Islet of Langerhans (tissue), 1 donor: Measurements from ENCODE around the gene WASF2.
"Not testable (repeated sequence)": the region's sequence is repeated elsewhere in the genome, so short reads cannot be mapped to it uniquely, and the experiment has no call there.

Source experiments
- FAIRE-seq: peaks from one replicate; lab custom pipeline; 2011; peaks lifted over from hg19 to GRCh38; lab: Jason Lieb, UNC

The WASF2 gene

DNA sequence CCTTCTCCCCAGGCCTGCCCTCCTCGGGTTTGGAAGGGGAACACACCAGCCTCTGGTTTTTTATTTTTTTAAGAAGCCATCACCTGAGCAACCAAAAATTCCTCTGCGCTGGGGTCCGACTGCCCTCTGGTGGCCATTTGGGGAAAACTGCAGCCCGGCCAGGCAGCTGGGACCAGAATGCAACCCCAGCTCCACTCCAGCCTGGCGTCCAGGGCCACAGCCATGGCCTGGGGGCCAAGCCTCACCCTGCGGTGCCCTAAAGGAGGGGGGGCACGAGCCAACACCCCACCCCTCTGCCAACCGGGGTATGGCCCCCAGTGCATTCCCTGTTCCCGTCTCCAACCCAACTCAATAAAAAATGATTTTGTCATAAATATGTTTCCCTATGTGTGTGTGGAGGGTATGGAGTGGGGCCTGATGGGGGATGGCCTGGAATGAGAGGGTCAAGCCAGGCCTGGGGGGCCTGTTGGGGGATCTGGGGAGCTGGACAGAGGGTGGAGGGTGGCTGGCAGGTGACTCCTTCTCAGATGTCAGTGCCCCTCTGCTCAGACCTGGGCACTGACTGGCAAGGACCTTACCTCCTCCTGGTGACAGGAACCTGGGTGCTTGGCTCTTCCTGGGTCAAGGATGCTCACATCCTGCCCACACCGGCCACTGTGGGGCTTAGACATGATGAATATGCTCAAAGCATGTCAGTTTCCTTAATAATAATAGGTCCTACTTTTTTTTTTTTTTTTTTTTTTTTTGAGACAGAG, 94.3 kb downstream of the WASF2 start:
- FAIRE-seq: no peak

DNA sequence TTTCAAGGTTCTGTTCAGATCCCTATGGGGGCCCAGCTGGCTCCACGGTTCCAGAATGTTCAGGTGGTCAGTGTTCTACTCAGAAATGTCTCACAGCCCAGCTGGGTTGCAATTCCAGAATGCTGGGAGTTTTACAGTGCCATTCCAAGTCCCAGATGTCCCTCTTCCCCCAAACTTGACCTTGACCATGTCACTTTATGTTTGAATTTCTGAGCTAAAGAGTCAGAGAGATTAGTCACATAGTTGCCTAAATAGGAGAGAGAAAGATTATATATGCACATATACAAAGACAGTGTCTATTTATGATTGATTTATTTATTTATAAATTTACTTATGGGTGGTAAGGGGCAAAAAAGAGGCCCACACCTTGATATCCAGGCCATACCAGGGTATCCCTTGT, 95.0 kb downstream of the WASF2 start:
- FAIRE-seq: no peak

DNA sequence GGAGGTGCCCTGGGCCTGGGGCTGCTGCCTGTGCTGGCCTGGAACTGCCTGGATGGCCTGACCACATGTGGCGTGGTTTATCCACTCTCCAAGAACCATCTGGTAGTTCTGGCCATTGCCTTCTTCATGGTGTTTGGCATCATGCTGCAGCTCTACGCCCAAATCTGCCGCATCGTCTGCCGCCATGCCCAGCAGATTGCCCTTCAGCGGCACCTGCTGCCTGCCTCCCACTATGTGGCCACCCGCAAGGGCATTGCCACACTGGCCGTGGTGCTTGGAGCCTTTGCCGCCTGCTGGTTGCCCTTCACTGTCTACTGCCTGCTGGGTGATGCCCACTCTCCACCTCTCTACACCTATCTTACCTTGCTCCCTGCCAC, 95.7 kb downstream of the WASF2 start:
- no peak for FAIRE-seq

DNA sequence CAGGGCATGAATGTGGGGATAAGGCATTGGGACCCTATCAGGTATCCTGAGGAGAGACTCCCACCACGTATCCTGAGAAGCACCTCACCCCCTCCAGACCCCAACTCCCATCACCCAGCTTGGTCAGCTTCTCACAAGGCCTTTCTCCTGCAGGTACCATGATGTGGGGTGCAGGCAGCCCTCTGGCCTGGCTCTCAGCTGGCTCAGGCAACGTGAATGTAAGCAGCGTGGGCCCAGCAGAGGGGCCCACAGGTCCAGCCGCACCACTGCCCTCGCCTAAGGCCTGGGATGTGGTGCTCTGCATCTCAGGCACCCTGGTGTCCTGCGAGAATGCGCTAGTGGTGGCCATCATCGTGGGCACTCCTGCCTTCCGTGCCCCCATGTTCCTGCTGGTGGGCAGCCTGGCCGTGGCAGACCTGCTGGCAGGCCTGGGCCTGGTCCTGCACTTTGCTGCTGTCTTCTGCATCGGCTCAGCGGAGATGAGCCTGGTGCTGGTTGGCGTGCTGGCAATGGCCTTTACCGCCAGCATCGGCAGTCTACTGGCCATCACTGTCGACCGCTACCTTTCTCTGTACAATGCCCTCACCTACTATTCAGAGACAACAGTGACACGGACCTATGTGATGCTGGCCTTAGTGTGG, 96.2 kb downstream of the WASF2 start:
- FAIRE-seq: no peak

DNA sequence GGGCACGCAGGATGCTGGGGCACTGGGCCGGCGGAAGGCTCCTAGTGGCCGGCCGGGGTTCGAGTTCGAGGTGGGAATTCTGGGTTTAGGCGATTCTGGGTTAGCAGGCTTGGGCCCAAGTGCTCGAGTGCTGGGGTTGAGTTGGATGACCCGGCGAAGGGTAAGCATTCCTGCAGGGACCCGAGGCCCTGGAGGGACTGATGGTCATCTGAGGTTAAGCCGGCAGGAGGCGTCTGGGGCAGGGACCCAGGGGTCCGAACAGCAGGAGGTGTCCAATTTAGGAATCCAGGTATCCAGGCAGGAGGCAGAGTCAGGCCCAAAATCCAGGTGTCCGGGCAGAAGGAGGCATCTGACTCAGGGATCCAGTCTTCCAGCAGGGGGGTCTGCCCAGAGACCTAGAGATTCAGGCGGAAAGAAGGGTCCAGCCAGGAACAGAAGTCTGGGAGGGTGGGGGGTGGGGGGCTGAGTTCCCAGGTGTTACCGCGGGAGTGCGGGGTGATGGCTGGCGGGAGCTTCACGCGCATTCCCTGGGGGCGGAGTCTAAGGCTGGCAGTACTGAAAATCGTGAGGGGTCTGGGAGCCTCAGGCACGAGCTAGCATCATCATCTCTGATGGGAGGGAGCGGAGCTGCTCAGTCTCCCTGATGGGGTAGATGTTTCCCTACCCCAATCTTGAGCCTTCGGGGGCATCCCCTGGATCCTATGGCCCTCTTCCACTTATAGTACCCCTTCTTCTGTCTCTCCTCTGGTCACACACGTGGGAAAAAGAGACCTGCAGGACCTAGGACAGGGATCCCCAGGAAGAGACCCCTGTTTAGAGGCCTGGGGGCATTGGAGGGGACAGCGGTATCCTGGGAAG, 97.0 kb downstream of the WASF2 start:
- FAIRE-seq: no peak

DNA sequence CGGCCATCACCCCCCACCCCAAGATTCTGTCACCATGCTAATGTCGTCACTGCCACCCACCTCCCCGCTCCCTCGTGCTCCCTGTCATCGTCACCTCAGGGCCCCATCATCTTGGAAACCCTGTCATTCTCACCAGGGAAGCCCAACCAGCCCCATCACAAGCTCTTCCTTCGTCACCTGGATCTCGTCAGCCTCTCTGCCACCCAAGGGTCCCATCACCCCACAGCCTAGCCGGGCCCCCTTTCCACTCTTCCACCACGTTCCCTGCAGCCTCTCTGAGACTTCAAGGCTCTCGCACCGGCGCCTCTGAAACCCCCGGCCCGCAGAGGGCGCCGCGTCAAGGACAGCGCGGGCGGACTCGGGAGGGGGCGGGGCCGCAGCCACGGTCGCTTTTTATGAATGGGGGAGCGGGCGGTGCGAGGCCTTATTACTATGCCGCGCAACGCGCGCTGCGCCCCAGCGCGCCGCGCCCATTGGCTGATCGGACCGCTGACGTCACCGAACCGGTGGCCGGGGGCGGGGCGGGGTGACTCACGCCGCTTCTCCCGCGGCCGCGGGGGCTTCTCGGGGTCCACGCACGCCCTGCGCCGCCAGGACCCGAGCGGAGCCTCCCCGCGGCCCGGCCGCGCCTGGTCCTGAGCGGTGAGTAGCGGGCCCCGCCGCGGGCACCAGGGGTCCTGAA, 97.7 kb downstream of the WASF2 start, which contains the start of gene GPR3:
Gene GPR3, plus strand, starts transcription at position 527 of the 682 bp plus-strand sequence. CDS start 1,177 bp downstream, outside the sequence.
- FAIRE-seq: no peak

DNA sequence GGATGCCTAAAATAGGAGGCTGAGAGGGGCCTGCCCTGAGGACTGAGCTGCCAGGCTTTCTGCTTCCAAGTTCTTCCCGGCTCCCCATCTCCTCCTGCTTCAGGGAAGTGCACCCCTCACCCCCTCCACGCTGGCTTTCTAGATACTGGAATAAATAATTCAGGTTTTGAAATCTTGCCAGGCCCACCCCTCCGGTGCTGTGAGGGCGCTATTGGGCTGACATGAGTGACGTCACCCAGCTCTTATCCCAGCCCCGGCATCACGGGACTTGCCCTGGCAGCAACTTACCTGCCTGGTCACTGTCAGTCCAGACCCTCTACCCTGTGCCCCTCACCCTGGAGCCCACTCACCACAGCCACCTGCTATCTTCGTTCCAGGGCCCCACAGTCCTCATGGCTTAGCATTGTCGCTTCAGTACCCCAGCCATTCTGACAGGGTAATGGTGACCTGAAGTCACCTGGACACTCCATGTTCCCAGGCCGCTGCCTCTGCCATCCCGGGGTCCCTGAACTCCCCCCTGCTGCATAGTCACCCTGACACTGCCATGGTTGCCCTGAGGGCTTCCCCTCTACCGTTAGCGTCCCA, 98.4 kb downstream of the WASF2 start:
- FAIRE-seq: no peak

DNA sequence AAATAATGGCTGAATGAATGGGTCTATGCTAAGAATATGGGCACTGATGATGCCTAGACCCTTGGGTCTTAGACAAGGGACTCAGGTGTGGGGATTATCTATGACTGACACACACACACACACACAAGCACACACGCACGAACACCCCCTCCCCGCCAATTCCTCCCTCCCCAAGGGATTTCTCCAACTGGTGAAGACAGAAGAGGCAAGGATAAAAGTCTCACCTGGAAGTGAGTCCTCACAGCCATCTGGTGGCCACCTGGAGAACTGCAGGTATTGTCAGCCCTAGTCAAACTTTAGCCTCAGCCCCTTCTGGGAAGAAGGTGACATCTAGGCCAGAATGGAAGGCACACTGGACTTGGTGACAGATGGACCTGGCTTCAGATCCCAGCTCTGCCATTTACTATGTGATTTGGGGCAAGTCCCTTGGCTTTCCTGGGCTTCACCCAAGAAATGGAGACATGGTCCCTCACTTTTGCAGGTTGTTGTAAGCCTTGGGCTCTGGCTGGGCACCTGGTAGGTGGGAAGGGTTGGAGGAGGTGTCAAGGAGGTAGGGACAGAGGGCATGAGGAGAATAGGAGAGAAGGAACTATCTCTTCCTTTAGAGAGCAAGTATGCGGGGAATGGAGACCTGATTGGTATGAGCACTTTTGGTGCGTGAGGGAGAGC, 101.5 kb downstream of the WASF2 start:
- FAIRE-seq: no peak

DNA sequence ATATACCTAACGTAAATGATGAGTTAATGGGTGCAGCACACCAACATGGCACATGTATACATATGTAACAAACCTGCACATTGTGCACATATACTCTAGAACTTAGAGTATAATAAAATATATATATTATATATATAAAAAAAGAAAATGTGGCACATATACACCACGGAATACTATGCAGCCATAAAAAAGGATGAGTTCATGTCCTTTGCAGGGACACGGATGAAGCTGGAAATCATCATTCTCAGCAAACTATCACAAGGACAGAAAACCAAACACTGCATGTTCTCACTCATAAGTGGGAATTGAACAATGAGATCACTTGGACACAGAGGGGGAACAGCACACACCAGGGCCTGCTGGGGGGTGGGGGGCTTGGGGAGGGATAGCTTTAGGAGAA, 105.2 kb downstream of the WASF2 start:
- FAIRE-seq: not testable (repeated sequence)

DNA sequence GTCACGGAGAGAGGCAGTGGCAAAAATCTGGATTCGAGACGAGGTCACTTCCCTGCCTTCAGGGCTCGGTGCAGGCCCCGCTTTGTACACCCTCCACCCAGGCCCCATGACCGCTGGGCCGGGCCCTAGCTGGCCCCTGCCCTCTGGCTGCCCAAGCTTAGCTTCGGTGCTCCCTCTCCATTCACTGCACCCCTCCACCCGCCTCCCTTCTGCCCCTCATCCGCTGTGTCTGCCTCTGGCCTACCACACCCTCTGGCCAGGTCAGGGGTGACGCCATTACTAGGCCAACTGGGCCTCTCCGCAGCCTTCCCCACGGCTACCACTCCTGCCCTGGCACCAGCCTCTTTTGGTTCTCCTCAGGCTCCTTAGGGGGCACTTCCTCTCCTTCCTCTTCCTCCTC, 106.3 kb downstream of the WASF2 start:
- FAIRE-seq: no peak

DNA sequence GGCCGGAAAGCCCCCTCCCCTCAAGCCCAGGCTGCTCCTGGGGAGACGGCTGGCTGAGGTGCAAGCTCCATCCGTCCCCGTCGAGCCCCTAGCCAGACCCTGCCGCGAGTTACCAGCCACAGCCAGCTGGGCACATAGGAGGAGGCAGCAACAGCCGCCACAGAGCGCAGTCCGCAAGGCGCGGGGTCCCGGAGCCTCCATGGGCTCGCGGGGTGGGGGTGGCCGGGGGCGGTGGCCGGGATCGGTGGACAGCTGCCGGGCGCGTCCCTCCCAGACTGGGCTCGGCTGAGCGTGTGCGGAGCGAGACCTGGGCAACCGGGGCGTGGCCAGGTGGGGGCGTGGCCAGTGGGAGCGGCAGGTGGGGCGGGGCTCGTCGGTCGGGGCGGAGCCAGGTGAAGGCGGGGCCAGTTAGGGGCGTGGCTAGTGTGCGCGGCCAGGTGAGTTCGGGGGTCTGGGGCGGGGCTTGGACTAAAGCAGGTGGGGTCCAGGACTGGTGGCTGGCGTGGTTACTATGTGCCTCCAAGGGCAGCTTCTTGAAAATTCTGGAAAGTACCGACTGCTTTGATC, 106.8 kb downstream of the WASF2 start, which contains the start of gene CD164L2:
Gene CD164L2, minus strand, starts transcription at position 295 of the 567 bp plus-strand sequence. Its CDS starts 94 bp downstream, at position 201.
- FAIRE-seq: no peak

DNA sequence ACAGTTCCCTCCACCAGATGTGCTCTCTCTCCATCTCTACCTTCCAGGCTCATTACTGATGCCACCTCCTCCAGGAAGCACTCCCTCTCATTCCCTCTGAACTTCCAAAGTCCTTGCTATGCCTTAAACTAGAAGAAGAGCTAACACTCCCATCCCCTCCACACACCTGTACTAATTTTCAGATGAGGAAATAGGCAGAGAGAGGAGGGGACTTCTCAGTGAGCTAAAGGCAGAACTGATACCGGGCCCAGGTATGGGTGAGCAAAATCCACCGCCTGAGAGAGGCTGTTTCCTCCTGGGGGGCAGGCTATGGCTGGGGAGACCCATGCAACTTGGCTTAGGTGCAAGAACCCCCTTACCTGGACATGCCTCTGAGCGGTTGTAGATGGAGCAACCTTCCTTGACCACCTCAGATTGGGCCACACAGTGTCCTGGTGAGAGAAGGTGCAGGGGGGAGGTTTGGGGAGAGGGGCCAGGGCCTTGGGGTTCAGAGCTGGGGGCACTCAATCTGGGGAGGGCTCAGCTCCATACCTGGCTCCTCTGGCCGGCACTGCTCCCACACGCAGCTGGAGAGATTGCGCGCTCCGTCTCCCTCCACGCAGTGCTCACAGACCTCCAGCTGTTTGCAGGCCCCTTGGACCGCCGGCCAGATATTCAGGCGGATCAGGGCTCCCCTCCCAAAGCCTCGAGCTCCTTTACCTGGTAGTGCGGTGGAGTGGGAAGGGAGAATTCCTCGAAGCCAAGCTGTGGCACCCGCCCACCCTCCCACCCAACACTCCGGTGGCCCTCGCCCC, 107.8 kb downstream of the WASF2 start:
- FAIRE-seq: no peak

DNA sequence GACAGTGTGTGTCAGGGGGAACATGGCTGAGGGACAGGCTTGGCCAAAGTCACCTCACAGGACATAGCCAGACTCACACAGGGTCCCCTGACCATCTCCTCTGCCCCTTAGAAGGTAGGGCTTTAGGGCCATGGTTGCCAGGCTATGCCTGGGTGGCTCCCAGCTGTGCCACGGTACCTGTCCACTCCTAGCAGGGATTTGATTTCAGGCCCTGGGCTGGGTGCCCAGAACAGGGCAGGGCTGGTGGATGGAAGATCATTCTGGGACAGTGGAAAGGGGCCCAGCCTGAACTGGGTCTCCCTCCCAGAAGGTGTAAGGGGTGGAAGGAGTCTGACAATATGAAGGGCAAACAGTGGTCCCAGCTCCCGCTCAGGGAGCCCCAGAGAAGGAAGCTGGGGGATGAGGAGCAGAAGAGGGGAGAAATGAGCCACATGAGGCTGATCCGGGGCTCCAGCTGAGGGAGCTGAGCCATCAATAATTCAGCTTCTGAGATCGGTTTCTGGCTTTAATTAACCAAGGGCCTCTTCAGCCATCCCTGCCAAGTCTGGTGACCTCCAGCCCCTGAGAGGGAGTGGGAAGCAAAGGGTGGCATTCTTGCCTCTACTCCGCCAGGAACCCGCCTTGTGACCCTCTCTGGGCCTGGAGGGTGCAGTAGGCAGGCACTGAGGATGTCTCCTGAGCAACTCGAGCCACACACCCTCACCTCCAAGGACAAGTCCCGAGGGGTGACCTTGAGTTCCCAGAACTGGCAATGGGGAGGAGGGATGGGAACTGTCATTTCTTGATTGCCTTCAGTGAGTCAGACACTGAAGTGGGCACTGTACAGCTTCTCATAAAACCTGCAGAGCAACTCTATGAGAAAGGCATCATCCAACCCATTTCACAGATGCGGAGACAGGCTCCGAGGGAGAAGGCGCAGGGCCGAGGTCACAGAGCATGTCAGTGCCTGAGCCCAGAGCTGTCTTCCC, 108.9 kb downstream of the WASF2 start:
- FAIRE-seq: no peak

DNA sequence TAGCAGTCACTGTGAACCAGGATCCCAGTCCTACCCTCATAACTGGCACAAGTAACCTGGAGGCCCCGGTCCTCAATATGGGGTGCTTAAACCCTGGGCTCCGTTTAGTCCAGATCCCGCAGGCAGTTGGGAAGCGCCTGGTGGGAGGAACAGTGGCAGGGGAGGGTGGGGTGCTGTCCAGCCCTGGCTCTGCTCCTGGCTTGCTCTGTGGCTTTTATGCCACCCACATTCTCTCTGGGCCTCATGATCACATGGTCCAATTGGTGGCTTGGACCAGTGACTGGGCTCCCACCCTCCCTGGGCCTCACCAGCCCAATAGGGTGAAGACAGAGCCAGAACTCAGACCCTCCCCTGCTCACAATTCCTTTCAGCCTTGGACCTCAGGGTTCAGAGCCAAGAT, 109.7 kb downstream of the WASF2 start:
- no peak for FAIRE-seq

DNA sequence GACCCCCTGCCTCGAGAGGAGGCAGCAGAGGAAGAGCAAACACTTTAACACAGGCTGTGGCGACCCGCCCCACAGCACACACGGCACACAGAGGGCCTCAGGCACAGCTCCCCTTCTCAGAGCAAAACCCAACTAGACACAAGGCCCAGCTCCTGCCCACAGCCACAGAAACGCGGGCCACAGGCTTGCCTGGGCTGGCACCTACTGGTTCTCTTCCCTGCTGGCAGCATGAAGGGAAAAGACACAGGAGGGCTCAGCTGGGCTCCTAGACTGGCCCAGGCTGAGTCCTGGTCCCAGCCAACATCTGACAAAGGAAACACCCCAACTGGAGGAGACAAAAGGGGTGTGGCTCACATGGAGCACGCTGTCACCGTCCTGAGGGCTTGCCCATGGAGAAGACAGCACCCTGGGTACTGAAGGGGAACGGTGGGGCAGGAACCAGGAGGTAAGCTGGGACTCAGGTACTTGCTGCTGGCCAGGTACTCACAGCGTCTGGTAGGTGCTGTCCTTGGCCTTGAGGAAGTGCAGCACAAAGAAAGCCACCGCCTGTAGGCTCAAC, 110.3 kb downstream of the WASF2 start:
- FAIRE-seq: no peak

DNA sequence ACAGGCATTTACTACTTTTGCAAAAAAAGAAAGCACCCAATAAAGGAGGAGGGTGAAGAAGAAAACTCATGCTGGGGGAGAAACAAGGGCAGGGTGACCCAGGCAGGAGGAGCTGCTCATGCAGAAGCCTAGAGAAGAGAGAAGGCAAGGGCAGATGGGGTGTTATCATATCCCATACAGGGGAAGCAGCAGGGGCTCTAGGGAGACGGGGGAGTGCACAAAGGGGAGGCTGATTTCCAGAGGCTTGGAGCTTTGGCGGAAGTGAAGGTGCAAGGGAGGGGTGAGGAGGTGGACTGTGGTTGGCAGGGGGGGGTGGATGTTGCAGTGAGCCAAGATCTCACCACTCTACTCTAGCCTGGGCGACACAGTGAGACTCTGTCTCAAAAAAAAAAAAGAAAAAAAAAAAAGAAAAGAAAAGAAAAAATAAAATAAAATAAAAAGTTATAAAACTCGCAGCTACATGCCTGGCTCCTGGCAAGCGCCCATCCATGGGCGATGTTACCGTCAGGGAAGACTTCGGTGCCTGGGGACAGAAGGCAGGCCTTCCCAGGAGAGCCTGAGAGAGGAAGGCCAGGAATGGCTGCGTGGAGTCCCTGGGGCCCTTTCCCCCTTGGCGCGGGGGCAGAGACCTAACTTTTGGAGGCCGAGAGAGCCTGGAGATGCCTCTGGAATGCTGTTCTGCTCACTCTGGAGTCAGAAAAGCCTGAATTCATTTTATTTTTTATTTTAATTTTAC, 112.0 kb downstream of the WASF2 start:
- FAIRE-seq: no peak

DNA sequence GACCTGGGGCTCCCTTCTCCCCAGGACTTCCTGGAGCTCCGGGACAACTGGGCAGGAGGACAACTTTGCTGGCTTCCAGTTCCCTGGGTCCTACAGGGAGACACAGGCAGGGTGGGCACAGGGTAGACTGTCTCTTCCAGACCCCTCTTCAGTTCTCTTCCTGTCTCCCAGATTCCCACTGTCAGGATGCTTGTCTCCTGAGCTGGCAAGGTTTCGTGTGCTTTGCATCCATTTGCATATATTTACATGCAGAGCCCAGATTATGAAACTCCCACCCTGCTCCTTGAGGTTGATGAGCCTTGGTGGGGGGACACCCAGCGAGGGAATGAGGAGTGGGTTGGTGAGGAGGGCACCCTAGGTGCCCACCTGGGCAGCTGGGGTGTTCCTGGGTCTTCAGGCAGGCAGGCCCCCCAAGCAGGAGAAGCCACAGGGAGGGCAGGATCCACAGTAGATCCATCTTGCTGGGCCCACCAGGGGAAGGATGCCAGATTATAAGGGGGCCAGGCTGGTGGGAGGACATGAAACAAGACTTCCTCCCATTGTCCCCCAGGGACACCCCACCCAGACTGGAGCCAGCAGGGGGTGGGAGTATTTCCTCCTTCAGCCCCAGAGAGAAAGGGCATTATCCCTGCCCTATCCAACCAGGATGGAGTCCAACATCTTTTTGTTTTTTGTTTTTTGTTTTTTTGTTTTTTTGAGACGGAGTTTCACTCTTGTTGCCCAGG, 115.4 kb downstream of the WASF2 start, which contains the start of gene FCN3:
Gene FCN3, minus strand, starts transcription at position 463 of the 725 bp plus-strand sequence. Its CDS starts 6 bp downstream, at position 457.
- FAIRE-seq: no peak
